Measurements from ENCODE around the gene FOXL3. TPM values are rescaled to one million over a fixed set of nuclear protein-coding genes. Genes with fewer than 3 reads are reported as not detected.

FOXL3 gene
- total RNA-seq, 1 experiment from 2014 or later, result not detected

GRCh38 chr7:292226-292625 is 2.3 kb downstream of the FOXL3 start:
- Mint-ChIP-seq H3K36me3 (no peaks in the 10 kb centered on the region), H3K4me1 (no peaks in the 10 kb centered on the region), H3K4me3 (no peak overlapping the region), H3K27me3 (ENCODE audit: low read depth) (peaks cover 57% of the 10 kb centered on the region), H3K27ac (no peak overlapping the region), H3K9me3 (no peaks in the 10 kb centered on the region)
- no peak for DNase-seq (ENCODE audit: low spot score)
- ATAC-seq, result no peak
- ChIA-PET POLR2A (no interaction called here), CTCF (no interaction called here)
- TF ChIP-seq IRF2 (CRISPR knock-in tag; IDR thresholded peaks at IDR 0.05; ENCODE audit: borderline replicate concordance, low read depth) (no peak), NFYB (CRISPR knock-in tag; conservative IDR thresholded peaks at IDR 0.05; ENCODE audit: low read depth) (no peak), GABPB1 (CRISPR knock-in tag; IDR thresholded peaks at IDR 0.05) (no peak), MYBL2 (CRISPR knock-in tag; IDR thresholded peaks at IDR 0.05) (no peak), MLX (CRISPR knock-in tag; IDR thresholded peaks at IDR 0.05) (no peak), ZNF138 (CRISPR knock-in tag; conservative IDR thresholded peaks at IDR 0.05) (no peak), PRRX2 (CRISPR knock-in tag; IDR thresholded peaks at IDR 0.05) (no peak), MAX (CRISPR knock-in tag; IDR thresholded peaks at IDR 0.05) (no peak), ZNF281 (CRISPR knock-in tag; IDR thresholded peaks at IDR 0.05) (no peak), MXD4 (CRISPR knock-in tag; IDR thresholded peaks at IDR 0.05; ENCODE audit: borderline replicate concordance) (no peak), PRDM15 (CRISPR knock-in tag; IDR thresholded peaks at IDR 0.05) (no peak), CTCF (IDR thresholded peaks at IDR 0.05) (no peak), TEAD4 (CRISPR knock-in tag; IDR thresholded peaks at IDR 0.05) (no peak), ZBTB21 (CRISPR knock-in tag; IDR thresholded peaks at IDR 0.05; ENCODE audit: borderline replicate concordance) (no peak)
- TF ChIP-seq, protein P1, sequence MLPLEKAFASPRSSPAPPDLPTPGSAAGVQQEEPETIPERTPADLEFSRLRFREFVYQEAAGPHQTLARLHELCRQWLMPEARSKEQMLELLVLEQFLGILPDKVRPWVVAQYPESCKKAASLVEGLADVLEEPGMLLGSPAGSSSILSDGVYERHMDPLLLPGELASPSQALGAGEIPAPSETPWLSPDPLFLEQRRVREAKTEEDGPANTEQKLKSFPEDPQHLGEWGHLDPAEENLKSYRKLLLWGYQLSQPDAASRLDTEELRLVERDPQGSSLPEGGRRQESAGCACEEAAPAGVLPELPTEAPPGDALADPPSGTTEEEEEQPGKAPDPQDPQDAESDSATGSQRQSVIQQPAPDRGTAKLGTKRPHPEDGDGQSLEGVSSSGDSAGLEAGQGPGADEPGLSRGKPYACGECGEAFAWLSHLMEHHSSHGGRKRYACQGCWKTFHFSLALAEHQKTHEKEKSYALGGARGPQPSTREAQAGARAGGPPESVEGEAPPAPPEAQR (CRISPR knock-in tag; IDR thresholded peaks at IDR 0.05), result no peak
- TF ChIP-seq, protein P2, sequence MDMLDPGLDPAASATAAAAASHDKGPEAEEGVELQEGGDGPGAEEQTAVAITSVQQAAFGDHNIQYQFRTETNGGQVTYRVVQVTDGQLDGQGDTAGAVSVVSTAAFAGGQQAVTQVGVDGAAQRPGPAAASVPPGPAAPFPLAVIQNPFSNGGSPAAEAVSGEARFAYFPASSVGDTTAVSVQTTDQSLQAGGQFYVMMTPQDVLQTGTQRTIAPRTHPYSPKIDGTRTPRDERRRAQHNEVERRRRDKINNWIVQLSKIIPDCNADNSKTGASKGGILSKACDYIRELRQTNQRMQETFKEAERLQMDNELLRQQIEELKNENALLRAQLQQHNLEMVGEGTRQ (CRISPR knock-in tag; IDR thresholded peaks at IDR 0.05), result no peak
- TF ChIP-seq, protein P3, sequence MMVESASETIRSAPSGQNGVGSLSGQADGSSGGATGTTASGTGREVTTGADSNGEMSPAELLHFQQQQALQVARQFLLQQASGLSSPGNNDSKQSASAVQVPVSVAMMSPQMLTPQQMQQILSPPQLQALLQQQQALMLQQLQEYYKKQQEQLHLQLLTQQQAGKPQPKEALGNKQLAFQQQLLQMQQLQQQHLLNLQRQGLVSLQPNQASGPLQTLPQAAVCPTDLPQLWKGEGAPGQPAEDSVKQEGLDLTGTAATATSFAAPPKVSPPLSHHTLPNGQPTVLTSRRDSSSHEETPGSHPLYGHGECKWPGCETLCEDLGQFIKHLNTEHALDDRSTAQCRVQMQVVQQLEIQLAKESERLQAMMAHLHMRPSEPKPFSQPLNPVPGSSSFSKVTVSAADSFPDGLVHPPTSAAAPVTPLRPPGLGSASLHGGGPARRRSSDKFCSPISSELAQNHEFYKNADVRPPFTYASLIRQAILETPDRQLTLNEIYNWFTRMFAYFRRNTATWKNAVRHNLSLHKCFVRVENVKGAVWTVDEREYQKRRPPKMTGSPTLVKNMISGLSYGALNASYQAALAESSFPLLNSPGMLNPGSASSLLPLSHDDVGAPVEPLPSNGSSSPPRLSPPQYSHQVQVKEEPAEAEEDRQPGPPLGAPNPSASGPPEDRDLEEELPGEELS (CRISPR knock-in tag; IDR thresholded peaks at IDR 0.05), result no peak
